Inferior parietal cortex (tissue), 1 donor: Measurements from ENCODE around the gene TTC39C.
A peak's percentile ranks its signal among the peaks of the same experiment; 100 is the strongest.

Source experiments
- DNase-seq: peaks from one replicate; pipeline ENCODE4 v3.0.0-alpha.2; 2016; ENCODE audit errors: extremely low spot score

Gene TTC39C

GRCh38 chr18:24083550-24083949 is 69.0 kb downstream of the TTC39C start:
- no peak for DNase-seq

GRCh38 chr18:24086082-24086481 is 71.5 kb downstream of the TTC39C start:
- no peak for DNase-seq

GRCh38 chr18:24089076-24089475 is 74.5 kb downstream of the TTC39C start:
- DNase-seq, result peak; percentile 29

GRCh38 chr18:24089515-24090337 is 75.2 kb downstream of the TTC39C start:
- no peak for DNase-seq

GRCh38 chr18:24090876-24091275 is 76.3 kb downstream of the TTC39C start:
- no peak for DNase-seq

GRCh38 chr18:24094561-24094960 is 80.0 kb downstream of the TTC39C start:
- no peak for DNase-seq

- no peak for DNase-seq
Observed at GRCh38 chr18:24095976-24096375, 81.4 kb downstream of the TTC39C start.

- no peak for DNase-seq
Observed at GRCh38 chr18:24103320-24104021, 88.9 kb downstream of the TTC39C start.

- DNase-seq, result no peak
Observed at GRCh38 chr18:24104486-24104885, 89.9 kb downstream of the TTC39C start.

GRCh38 chr18:24108641-24109040 is 94.1 kb downstream of the TTC39C start:
- no peak for DNase-seq

- no peak for DNase-seq
Observed at GRCh38 chr18:24111936-24112335, 97.4 kb downstream of the TTC39C start.

GRCh38 chr18:24112464-24112863 is 97.9 kb downstream of the TTC39C start:
- no peak for DNase-seq

- no peak for DNase-seq
Observed at GRCh38 chr18:24112874-24113615, 98.5 kb downstream of the TTC39C start.

GRCh38 chr18:24114924-24115549 is 100.5 kb downstream of the TTC39C start:
- DNase-seq, result no peak

- no peak for DNase-seq
Observed at GRCh38 chr18:24115628-24116027, 101.1 kb downstream of the TTC39C start.

GRCh38 chr18:24118750-24119577 is 104.4 kb downstream of the TTC39C start:
- DNase-seq, result peak; percentile 91

- DNase-seq, result no peak
Observed at GRCh38 chr18:24120676-24121075, 106.1 kb downstream of the TTC39C start.

- DNase-seq, result no peak
Observed at GRCh38 chr18:24121625-24122024, 107.1 kb downstream of the TTC39C start.

- no peak for DNase-seq
Observed at GRCh38 chr18:24126155-24126961, 111.8 kb downstream of the TTC39C start.

GRCh38 chr18:24127735-24128134 is 113.2 kb downstream of the TTC39C start:
- DNase-seq, result no peak
